Naive B cell (primary cell): Measurements from ENCODE around the gene SMARCD1. TPM values are rescaled to one million over a fixed set of nuclear protein-coding genes. Genes with fewer than 3 reads are reported as not detected.

Experiments
- polyA plus RNA-seq, 6 donors: library from polyadenylated mRNA; unstranded; fragments of 300-500 nt; fragmentation: Illumina TruSeq; gene quantifications; one replicate each; pipeline ENCODE4 v1.2.3, GENCODE V29; 2021; ENCODE audit warnings: low read depth in 6 of 6

SMARCD1 gene
- polyA plus RNA-seq, 6 donors from 2014 or later, result 13.1 to 28.1 (median 21.0) TPM

Other genes starting within 250 kb of the SMARCD1 start
- 10 to 100 TPM in 1 of 6 donors, 1 to 10 TPM in 5; 7.2 to 10.7 (median 9.0) TPM for gene BCDIN3D, start 242.2 kb upstream of the SMARCD1 start, polyA plus RNA-seq
- gene FAIM2, start 181.4 kb upstream of the SMARCD1 start, polyA plus RNA-seq, result not detected
- not detected for gene AQP2, start 134.6 kb upstream of the SMARCD1 start, polyA plus RNA-seq
- not detected for gene AQP5, start 123.5 kb upstream of the SMARCD1 start, polyA plus RNA-seq
- gene AQP6, start 112.4 kb upstream of the SMARCD1 start, polyA plus RNA-seq, result not detected
- gene RACGAP1, start 59.8 kb upstream of the SMARCD1 start, polyA plus RNA-seq, result 1 to 10 TPM in 5 of 6 donors, not detected in 1; 4.7 to 9.0 (median 8.7) TPM
- gene ASIC1, start 27.7 kb upstream of the SMARCD1 start, polyA plus RNA-seq, result not detected
- not detected for gene GPD1, start 18.7 kb downstream of the SMARCD1 start, polyA plus RNA-seq
- gene COX14, start 26.9 kb downstream of the SMARCD1 start, polyA plus RNA-seq, result 100 to 1,000 TPM; 171 to 225 (median 208) TPM
- gene CERS5, start 82.0 kb downstream of the SMARCD1 start, polyA plus RNA-seq, result 100 to 1,000 TPM in 1 of 6 donors, 10 to 100 TPM in 5; 45.2 to 126 (median 55.7) TPM
- gene LIMA1, start 198.2 kb downstream of the SMARCD1 start, polyA plus RNA-seq, result 1 to 10 TPM in 4 of 6 donors, under 1 TPM in 2; 0.48 to 2.1 (median 1.5) TPM